ENCODE results near the gene SUGCT.

DNA sequence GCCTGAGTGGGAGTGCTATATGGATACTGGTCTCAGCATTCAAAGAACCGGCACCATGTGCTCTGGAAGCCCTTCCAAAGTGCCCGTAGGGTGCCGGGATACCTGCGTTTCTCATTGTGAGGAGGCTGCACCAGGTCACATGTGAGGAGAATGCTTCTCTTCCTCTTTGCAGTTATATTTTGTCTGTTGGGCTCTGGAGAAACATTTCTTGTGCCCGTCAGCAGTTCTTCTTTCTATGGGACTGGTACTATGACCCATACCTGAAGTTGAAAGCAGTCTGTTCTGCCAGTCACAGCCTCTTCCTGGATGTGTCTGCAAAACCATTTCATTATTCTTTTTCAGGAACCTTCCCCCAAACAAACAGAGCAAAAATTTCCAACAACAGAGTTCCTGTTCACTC is 465.0 kb downstream of the SUGCT start:
- TF ChIP-seq CREB1 (IDR thresholded peaks at IDR 0.05; ENCODE audit: low read depth) (no peak), EP300 (IDR thresholded peaks at IDR 0.05; ENCODE audit: borderline replicate concordance) (no peak), TEAD4 (IDR thresholded peaks at IDR 0.05) (no peak), TAF1 (IDR thresholded peaks at IDR 0.05; ENCODE audit: low read depth) (no peak), ZBTB7A (IDR thresholded peaks at IDR 0.05; ENCODE audit: low read depth) (no peak), CEBPB (IDR thresholded peaks at IDR 0.05) (no peak), RAD21 (IDR thresholded peaks at IDR 0.05; ENCODE audit: low read depth) (no peak), EGR1 (IDR thresholded peaks at IDR 0.05) (no peak)
- TF ChIP-seq, protein P1, sequence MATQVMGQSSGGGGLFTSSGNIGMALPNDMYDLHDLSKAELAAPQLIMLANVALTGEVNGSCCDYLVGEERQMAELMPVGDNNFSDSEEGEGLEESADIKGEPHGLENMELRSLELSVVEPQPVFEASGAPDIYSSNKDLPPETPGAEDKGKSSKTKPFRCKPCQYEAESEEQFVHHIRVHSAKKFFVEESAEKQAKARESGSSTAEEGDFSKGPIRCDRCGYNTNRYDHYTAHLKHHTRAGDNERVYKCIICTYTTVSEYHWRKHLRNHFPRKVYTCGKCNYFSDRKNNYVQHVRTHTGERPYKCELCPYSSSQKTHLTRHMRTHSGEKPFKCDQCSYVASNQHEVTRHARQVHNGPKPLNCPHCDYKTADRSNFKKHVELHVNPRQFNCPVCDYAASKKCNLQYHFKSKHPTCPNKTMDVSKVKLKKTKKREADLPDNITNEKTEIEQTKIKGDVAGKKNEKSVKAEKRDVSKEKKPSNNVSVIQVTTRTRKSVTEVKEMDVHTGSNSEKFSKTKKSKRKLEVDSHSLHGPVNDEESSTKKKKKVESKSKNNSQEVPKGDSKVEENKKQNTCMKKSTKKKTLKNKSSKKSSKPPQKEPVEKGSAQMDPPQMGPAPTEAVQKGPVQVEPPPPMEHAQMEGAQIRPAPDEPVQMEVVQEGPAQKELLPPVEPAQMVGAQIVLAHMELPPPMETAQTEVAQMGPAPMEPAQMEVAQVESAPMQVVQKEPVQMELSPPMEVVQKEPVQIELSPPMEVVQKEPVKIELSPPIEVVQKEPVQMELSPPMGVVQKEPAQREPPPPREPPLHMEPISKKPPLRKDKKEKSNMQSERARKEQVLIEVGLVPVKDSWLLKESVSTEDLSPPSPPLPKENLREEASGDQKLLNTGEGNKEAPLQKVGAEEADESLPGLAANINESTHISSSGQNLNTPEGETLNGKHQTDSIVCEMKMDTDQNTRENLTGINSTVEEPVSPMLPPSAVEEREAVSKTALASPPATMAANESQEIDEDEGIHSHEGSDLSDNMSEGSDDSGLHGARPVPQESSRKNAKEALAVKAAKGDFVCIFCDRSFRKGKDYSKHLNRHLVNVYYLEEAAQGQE (IDR thresholded peaks at IDR 0.05; ENCODE audit: low read depth), result no peak
- TF ChIP-seq, protein P2, sequence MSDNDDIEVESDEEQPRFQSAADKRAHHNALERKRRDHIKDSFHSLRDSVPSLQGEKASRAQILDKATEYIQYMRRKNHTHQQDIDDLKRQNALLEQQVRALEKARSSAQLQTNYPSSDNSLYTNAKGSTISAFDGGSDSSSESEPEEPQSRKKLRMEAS (IDR thresholded peaks at IDR 0.05), result no peak
- TF ChIP-seq, protein P3, sequence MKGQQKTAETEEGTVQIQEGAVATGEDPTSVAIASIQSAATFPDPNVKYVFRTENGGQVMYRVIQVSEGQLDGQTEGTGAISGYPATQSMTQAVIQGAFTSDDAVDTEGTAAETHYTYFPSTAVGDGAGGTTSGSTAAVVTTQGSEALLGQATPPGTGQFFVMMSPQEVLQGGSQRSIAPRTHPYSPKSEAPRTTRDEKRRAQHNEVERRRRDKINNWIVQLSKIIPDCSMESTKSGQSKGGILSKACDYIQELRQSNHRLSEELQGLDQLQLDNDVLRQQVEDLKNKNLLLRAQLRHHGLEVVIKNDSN (IDR thresholded peaks at IDR 0.05), result no peak

Measured in Ishikawa (cell line).